HG03280 (cell line): ENCODE data around the gene DPAGT1.
"Not testable (repeated sequence)": the region's sequence is repeated elsewhere in the genome, so short reads cannot be mapped to it uniquely, and the experiment has no call there.

Experiments
- ATAC-seq: cut with Tn5 transposase; IDR thresholded peaks from one replicate; pipeline ENCODE4 v1.9.1; 2021; ENCODE audit warnings: mild to moderate bottlenecking, moderate library complexity; ENCODE audit not compliant: unreplicated experiment

Gene DPAGT1

GRCh38 chr11:119116235-119116594, 14.6 kb upstream of the DPAGT1 start:
- ATAC-seq: no peak

DNA sequence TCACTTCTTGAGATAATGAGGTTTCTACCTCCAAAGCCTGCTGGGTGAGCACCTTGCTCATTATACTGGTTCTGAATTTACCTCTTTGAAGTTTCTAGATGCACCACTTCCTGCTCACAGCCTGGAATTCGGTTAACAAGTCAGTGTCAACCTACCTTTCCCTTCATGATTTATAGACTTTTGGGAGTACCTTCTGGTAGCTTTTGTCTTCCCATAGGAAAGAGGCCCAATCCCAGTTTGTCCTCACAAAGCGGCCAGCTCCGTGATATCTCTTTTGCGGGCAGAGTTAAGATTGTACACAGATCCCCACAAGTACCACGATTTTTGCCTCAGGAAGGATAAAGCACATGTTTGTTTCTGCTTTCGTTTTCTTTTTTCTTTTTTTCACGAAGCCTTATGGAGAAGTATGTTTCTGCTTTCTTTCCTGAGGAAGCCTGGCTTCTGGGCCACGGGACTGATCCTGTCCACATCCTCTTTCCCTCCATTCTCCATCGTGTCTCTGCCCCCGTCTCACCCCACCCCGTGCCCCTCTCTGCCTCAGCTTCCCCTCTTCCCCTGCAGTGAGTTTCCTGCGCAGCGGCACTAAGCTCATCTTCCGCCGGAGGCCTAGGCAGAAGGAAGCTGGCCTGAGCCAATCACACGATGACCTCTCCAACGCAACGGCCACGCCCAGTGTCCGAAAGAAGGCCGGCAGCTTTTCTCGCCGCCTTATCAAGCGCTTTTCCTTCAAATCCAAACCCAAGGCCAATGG, 14.0 kb upstream of the DPAGT1 start:
- ATAC-seq: no peak

GRCh38 chr11:119114351-119114750, 12.7 kb upstream of the DPAGT1 start:
- no peak for ATAC-seq

DNA sequence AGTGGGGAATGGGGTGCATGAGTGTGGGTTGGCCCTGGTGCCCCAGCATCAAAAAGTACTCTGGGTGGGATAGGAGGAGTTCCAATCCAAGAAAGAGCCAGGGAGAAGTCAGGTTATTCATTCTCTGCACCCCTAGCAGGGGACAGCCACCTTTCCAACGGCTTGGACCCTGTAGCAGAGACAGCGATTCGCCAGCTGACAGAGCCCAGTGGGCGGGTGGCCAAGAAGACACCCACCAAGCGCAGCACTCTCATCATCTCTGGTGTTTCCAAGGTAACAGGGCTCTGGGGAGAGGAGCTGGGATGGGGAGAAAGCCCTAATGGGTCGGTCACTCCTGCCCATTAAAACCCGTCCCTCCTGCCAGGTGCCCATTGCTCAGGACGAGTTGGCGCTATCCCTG, 12.1 kb upstream of the DPAGT1 start:
- ATAC-seq: no peak

DNA sequence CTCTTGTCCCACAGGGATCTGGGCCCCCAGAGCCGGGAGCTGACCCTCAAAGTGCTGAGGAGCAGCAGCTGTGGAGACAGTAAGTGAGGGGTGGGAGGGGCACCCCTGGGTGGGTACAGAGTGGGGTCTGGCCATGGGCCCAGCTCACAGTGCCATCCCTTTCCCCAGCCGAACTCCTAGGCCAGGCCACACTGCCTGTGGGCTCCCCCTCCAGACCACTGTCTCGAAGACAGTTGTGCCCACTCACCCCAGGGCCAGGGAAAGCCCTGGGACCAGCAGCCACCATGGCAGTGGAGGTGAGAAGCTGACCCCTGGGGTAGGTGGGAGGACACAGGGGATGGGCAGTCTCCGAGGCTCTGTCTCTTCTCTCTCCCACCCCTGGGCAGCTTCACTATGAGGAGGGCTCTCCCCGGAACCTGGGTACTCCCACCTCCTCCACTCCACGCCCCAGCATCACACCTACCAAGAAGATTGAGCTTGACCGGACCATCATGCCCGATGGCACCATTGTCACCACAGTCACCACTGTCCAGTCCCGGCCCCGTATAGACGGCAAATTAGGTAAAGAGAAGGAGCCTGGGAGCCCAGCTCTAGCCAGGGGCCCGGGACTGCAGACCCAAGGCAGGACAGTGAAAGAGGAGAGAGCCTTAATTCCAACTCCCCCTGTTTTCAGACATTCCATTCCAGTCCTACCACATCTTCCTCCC, 10.8 kb upstream of the DPAGT1 start:
- ATAC-seq: no peak

GRCh38 chr11:119111361-119111925, 9.8 kb upstream of the DPAGT1 start:
- no peak for ATAC-seq

DNA sequence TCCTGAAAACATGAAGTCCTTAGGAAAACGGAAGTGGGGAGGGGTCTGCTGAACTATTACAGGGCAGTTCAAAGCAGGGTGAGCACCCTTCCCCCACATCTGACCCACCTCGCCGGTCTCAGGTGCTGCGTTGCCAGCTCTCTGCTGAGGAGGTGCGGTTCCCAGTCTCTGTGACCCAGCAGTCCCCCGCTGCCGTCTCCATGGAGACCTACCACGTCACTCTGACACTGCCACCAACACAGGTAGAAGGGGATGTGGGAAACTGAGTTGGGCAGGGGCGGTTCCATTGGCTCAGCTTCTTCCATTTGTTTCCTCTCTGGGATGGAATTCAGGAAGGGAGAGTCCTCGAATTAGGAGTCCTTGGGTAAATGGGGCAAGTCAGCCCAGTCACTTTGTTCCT, 8.8 kb upstream of the DPAGT1 start:
- no peak for ATAC-seq

- no peak for ATAC-seq
Measured at GRCh38 chr11:119109843-119110242, 8.2 kb upstream of the DPAGT1 start.

GRCh38 chr11:119108857-119109221, 7.2 kb upstream of the DPAGT1 start:
- ATAC-seq: no peak

DNA sequence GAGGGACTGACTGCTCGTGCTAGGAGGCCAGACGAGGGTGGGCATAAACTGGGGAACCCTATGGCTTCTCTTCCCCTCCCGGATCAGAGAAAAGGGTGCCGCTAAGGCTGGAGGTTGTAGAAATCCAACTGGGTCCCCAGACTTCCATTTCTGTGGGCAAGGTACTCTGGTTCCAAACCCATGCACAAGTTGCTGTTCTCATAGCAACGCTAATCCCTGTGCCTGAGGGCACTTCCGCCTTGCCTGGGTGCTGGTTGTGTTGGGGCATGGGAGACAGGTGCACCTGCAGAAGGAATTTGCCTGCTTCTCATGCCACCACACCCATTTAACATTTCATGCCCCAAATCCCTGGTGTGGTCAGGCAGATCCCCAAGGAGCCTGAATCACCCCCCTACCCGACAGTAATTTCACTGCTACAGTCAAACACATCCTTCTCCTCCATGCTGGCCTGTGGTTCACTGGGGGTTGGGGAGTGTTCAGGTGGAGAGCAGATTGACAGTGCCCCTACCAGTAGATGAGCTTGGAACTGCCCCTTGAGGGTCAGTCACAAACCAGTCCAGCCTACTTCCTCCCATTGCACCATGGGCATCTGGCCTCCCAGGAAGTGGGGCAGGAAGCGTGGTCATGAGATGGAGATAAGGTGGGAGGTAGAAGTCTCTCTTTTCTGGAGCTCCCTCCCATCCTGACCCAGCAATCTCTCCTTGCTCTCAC, 6.6 kb upstream of the DPAGT1 start:
- no peak for ATAC-seq

GRCh38 chr11:119107538-119108145, 6.0 kb upstream of the DPAGT1 start:
- peak; percentile 27 for ATAC-seq

DNA sequence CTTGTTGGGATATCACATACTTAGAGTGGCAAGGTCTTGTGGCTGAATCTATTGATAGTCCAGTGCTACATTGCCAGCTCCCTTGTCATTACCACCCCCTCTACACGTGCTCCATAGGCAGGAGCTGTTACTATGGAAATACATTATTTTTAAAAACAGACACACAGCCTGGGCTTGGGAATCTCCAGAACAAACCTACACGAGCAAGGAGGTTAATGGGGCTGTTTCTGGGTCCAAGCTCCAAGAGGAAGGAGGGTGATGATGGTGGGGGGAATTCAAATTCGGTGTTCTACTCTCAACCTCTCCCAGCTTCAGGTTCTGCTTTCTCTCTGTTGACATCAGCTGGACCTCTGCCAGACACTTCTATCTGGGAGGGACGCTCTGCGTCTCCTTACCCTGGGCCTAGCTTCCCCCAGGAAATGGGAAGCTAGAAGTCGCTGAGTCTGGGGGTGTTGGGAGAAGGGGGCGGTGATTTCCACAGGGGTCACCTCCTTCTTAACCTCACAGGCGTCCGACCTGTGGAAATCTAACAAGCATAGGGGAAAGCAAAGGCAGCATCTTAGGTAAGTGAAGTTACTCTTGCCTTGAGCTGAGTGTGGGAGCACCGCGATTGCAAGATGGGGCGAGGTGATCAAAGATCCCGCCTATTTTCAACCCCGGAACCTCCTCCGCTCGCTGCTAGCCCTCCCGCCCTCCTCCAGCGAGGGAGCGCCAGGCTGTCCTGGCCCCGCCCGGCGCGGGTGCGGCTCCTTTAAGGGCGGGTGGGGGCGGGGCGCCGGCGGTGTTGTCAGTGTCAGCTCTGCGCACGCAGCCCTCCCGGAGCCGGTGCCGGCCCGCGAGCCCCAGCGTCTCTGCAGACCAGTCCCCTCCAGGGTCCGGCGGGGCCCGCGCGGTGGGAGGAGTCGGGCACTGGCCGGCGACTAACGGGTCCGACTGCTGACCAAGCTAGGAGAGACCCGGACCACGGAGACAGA, 5.2 kb upstream of the DPAGT1 start, which contains the start of gene C2CD2L:
Gene C2CD2L (plus strand): TSS at position 781 of the 974 bp plus-strand sequence. CDS start 398 bp downstream, outside the sequence.
- peak; percentile 76 for ATAC-seq

GRCh38 chr11:119103793-119104192, 2.1 kb upstream of the DPAGT1 start:
- no peak for ATAC-seq

- ATAC-seq: not testable (repeated sequence)
Measured at GRCh38 chr11:119103161-119103664, 1.6 kb upstream of the DPAGT1 start.

DNA sequence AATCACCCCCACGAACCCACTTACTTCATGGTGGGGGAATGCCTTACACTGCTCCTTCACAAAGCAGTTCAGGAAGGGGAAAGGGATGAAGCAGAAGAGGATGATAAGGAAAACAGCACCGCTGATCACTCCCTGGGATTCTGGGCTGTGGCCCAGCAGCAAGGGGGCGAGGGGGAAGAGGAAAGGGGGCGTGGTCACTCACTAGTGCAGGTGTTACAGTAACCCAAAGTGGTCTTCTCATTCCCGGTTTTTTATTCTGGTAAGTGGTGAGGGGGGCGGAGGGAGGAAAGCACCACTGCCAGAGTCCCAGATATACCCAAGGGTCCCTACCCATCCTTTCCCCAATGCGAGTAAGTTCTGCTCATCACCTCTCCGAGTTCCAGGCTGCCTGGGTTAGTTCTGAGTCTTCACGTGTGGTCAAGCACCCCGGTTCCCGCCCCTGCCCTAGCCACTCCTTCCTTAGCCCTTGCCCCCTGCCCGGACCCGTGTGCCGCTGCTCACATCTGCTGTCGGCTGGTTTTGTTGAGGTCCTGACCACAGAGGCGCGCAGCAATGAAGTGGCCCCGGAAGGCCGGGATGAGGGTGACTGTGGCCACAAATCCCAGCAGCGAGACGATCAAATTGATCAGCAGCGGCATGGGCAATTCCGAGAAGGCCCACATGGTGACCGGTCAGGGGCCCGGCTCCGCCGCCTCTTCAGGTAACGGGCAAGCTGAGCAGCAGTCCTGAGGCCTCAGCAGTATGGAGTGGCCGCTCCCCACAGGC, 477 bp downstream of the DPAGT1 start:
- peak; percentile 13 for ATAC-seq

DNA sequence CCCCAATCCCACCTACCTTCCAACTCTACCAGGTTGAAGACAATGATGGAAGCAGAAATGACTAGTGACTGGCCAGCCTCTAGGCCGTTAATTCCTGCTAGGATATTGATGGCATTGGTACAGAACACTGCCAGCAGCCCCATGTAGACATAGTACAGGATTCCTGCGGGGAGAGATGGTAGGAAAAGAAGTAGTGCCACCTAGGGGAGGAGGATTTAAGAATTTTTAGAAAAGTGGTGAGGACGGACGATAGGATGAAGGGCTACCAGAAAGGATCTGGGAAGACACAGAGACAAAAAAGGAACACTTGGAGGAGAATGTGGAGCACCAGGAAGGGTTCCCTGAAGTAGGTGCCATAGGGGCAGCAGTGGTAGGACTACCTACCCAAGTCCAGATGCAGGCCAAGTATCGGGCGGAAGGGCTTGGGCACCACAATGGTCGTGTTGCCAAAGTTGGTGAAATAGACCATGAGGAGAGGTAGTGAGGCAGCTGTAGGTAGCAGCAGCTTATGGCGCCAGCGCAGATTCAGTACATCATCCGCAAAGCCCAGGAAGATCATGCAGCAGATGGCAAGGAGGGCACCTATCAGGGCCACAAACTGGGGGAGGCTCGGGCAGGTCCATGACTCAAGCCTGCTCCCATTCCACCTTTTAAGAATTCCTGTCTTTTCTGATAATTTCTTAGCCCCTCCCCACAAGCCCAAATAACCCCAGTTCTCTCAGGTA, 1.2 kb downstream of the DPAGT1 start:
- ATAC-seq: no peak

GRCh38 chr11:119099711-119100110, 1.9 kb downstream of the DPAGT1 start:
- no peak for ATAC-seq
